Body of pancreas (tissue), 4 donors: ENCODE measurements around the gene TINAGL1. TPM values are rescaled to one million over a fixed set of nuclear protein-coding genes. Genes with fewer than 3 reads are reported as not detected.

ENCODE experiments used
- ATAC-seq: fragments of 150-250 bp; one replicate; pipeline ENCODE4 v1.9.1; 2016
- DNase-seq, 4 donors: peaks; one replicate each; pipeline ENCODE4 v3.0.0-alpha.2; 2019
- H3K27ac ChIP-seq, 4 donors: fragments of 200-600 bp; sonication (generic); 1 replicate in 3 of 4; 2 replicates in 1 of 4; pipeline versions ENCODE4 v1.5.1 to v1.6.1; 2016 to 2019; ENCODE audit warnings: mild to moderate bottlenecking in 1 of 4, mixed read lengths in 1 of 4, moderate library complexity in 1 of 4
- H3K27me3 ChIP-seq, 2 donors: fragments of 200-600 bp; sonication (generic); one replicate each; pipeline ENCODE4 v1.6.0; 2016; ENCODE audit warnings: mild to moderate bottlenecking in 1 of 2
- H3K36me3 ChIP-seq, 2 donors: fragments of 200-600 bp; sonication (generic); replicated peaks in 1 of 2; 2 replicates each; pipeline ENCODE4 v1.5.1; 2016; ENCODE audit warnings: low read depth in 2 of 2; ENCODE audit not compliant: insufficient read depth in 1 of 2
- H3K4me1 ChIP-seq: fragments of 200-600 bp; sonication (generic); one replicate; pipeline ENCODE4 v1.6.0; 2016
- H3K4me3 ChIP-seq, 2 donors: fragments of 200-600 bp; sonication (generic); 1 replicate in 1 of 2; 2 replicates in 1 of 2; pipeline ENCODE4 v1.5.1; 2016 to 2019
- H3K9me3 ChIP-seq, 3 donors: fragments of 200-600 bp; sonication (generic); 1 replicate in 2 of 3; 2 replicates in 1 of 3; pipeline ENCODE4 v1.5.1; 2016
- POLR2A ChIP-seq, 3 donors: fragments of 450-650 bp; IDR thresholded peaks; one replicate each; pipeline ENCODE4 v1.6.1; 2016; ENCODE audit warnings: antibody characterized with exemption in 3 of 3, mild to moderate bottlenecking in 2 of 3
- WGBS, 2 donors: methylation state at CpG; one replicate each; pipeline ENCODE4 v1.1.5; 2017; 5-methylcytosine and 5-hydroxymethylcytosine counted together
- intact Hi-C: fragments of 100-400 bp; cut with DNase I; formaldehyde crosslinking; loops from one replicate; pipeline ENCODE4 v1.15.1; 2023
- total RNA-seq, 2 donors: library from RNA; depleted of rRNA; stranded (reverse); fragments of >200 nt; gene quantifications; one replicate each; pipeline ENCODE4 v1.1.0, GENCODE V29; 2016
- TF ChIP-seq, protein P1 (sequence below), 7 experiments: fragments of 450-650 bp in 4 of 7; fragments of 200-600 bp in 3 of 7; sonication (generic) in 3 of 7; IDR thresholded peaks; one replicate each; pipeline ENCODE4 v1.5.1; 2016 to 2019; ENCODE audit warnings: antibody characterized with exemption in 7 of 7

TINAGL1 gene
- total RNA-seq, 2 donors from 2014 or later: 47.2 to 148 TPM

DNA sequence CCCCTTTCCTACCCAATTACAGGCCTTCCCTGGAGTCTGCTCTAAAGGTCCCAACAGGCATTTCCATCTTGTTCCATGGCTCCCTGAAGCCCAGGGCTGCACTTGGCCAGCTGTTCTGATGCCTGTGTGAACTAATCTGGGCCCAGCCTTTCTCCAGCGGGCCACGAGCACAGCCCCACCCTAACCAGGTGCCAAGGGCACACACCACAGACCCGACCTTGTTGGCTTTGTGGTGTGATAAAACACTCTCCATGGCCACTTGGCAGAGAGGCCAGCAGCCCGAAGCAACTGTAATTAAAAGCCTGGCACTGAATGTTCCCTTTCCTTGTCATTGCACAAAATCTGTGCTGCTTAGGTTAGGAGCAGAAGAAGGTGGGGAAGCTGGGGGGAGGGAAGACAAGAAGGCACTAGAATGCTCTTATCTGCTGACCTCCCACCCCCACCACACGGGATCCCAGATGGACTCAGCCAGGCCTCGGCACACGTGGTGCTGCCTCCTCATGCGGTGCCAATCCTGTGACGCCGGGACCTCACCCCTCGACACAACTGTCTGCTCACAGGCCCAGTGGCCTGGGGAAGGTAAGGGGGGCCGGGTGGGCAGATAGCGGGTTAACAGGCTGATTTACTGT, 51.1 kb downstream of the TINAGL1 start:
- Histone ChIP-seq H3K9me3 (no peaks in the 10 kb centered on the region), H3K27ac (peak overlapping the region; percentile 56 to 78 (median 72)), H3K36me3 (peaks cover 0 to 18% of the 10 kb centered on the region in 2 donors), H3K4me1 (peaks cover 25% of the 10 kb centered on the region), H3K4me3 (no peak overlapping the region), H3K27me3 (no peaks in the 10 kb centered on the region)
- WGBS, 2 donors: 22 to 39% methylated on average over 11 to 13 of the region's 13 CpGs
- intact Hi-C loops: no loop called here
- peak in 1 of 3 donors; percentile 4 for TF ChIP-seq POLR2A (IDR thresholded peaks at IDR 0.05)
- TF ChIP-seq, protein P1, sequence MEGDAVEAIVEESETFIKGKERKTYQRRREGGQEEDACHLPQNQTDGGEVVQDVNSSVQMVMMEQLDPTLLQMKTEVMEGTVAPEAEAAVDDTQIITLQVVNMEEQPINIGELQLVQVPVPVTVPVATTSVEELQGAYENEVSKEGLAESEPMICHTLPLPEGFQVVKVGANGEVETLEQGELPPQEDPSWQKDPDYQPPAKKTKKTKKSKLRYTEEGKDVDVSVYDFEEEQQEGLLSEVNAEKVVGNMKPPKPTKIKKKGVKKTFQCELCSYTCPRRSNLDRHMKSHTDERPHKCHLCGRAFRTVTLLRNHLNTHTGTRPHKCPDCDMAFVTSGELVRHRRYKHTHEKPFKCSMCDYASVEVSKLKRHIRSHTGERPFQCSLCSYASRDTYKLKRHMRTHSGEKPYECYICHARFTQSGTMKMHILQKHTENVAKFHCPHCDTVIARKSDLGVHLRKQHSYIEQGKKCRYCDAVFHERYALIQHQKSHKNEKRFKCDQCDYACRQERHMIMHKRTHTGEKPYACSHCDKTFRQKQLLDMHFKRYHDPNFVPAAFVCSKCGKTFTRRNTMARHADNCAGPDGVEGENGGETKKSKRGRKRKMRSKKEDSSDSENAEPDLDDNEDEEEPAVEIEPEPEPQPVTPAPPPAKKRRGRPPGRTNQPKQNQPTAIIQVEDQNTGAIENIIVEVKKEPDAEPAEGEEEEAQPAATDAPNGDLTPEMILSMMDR (IDR thresholded peaks at IDR 0.05): no peak
- DNase-seq: peak; percentile 67 to 90 (median 86)
- peak; percentile 78 for ATAC-seq

DNA sequence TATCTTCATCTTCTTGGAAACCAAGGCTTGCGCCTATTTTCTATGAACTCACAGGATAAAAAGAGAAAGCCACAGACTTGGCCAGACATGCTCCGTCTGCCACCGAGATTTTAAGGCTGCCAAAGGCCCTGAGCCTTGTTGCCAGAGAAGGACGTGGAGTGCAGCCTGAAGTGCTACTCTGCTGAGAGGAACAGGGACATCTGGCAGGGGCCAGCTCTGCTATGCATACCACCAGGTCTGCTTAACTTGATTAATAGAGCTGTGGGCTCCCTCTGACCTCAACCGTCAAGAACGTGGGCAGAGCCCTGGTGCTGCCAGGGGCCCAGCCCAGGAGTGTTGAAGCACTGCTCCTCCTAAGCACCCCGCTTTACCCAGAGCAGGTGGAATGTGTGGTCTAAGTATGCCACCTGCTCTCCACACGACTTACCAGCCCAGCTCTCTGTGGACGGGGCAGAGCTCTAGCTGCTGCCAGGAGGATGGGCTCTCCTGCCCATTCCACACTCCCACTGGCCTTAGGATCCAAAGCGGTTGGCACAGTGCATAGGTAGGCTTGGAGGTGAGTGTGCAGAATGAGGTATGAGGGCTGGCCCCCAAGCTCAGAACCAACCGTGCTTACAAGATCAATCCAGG, 51.7 kb downstream of the TINAGL1 start:
- ATAC-seq: peak; percentile 28
- no peak overlapping the region for H3K4me3 ChIP-seq
- no peak for TF ChIP-seq POLR2A (IDR thresholded peaks at IDR 0.05)
- TF ChIP-seq, protein P1 (IDR thresholded peaks at IDR 0.05): no peak
- WGBS, 2 donors: 57 to 58% methylated on average over 6 to 11 of the region's 11 CpGs
- no peaks in the 10 kb centered on the region for H3K9me3 ChIP-seq
- DNase-seq: peak; percentile 30 to 68 (median 60)
- peaks cover 0 to 22% of the 10 kb centered on the region in 2 donors for H3K36me3 ChIP-seq
- peak overlapping the region; percentile 56 to 78 (median 72) for H3K27ac ChIP-seq
- H3K4me1 ChIP-seq: peaks cover 25% of the 10 kb centered on the region
- intact Hi-C loops: no loop called here
- H3K27me3 ChIP-seq: no peaks in the 10 kb centered on the region

DNA sequence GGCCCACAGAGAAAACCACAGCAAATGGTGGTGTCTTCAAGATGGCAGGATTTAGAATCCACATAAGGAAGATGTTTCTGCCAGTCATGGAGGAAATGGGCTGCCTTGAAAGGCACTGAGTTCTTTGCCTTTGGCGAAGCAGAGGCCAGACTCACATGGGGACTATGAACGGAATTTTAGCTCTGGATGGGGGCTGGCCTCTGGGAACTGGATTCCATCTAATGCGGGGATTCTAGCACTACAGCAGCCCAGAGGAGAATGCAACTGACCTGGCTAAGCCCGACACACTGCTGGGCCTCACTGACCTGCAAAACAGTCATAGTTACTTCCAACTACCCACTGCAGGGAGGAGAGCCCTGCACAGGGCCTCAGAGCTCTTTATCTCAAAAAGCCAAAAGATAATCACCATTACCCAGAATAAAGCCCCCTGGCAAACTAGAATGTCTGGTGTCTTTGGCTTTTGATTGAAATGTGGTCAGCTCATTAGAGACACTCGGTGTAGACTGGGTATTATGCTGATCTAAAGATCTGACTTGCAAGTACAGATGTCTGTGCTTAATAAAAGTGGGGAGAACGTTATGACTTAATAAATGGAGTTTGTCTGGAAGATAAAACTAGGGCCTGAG, 52.7 kb downstream of the TINAGL1 start:
- Histone ChIP-seq H3K27ac (peak overlapping the region in 1 of 4 donors; percentile 68), H3K4me1 (peaks cover 25% of the 10 kb centered on the region), H3K27me3 (no peaks in the 10 kb centered on the region), H3K9me3 (no peaks in the 10 kb centered on the region), H3K4me3 (no peak overlapping the region), H3K36me3 (peaks cover 0 to 22% of the 10 kb centered on the region in 2 donors)
- 90 to 93% methylated on average over 6 of the region's 6 CpGs for WGBS, 2 donors
- no peak for DNase-seq
- TF ChIP-seq, protein P1 (IDR thresholded peaks at IDR 0.05): no peak
- TF ChIP-seq POLR2A (IDR thresholded peaks at IDR 0.05): no peak
- no peak for ATAC-seq
- intact Hi-C loops: no loop called here

DNA sequence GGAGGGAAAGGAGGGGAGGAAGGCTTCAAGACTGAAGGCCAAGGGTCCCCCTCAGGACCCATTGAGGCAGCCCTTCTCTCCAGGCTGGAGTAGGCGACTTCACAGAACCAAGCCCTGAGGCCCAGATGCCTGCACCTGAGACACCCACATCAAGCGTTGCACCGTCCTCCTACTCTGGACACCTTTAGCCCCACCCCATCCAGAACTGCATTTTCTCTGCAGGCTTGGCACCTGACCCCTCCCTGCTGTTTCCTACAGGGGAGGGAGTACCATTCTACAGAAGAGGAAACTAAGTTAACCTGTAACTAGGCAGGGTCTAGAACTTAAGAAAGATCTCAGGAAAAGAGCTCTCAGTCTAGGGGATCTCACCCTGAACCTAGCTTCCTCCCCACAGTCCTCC, 56.3 kb downstream of the TINAGL1 start:
- Histone ChIP-seq H3K27ac (no peak overlapping the region), H3K4me1 (peaks cover 12% of the 10 kb centered on the region), H3K4me3 (no peak overlapping the region), H3K9me3 (no peaks in the 10 kb centered on the region), H3K27me3 (no peaks in the 10 kb centered on the region), H3K36me3 (peaks cover 0 to 22% of the 10 kb centered on the region in 2 donors)
- DNase-seq: no peak
- no peak for TF ChIP-seq POLR2A (IDR thresholded peaks at IDR 0.05)
- TF ChIP-seq, protein P1 (IDR thresholded peaks at IDR 0.05): no peak
- 96 to 97% methylated on average over 3 of the region's 3 CpGs for WGBS, 2 donors
- intact Hi-C loops: no loop called here
- no peak for ATAC-seq
